Measurements from ENCODE around the gene TSFM. TPM values are rescaled to one million over a fixed set of nuclear protein-coding genes. Genes with fewer than 3 reads are reported as not detected.

The TSFM gene
- total RNA-seq, 2 experiments from 2014 or later: 46.3 to 47.3 TPM

- H3K27ac Mint-ChIP-seq: peak overlapping the region; percentile 69
- H3K4me3 Mint-ChIP-seq: peak overlapping the region; percentile 98
- peaks cover 14% of the 10 kb centered on the region for H3K36me3 Mint-ChIP-seq (ENCODE audit: low read depth)
- no peak for TF ChIP-seq CTCF (IDR thresholded peaks at IDR 0.05)
- no peaks in the 10 kb centered on the region for H3K9me3 Mint-ChIP-seq
- ATAC-seq: no peak
- CTCF ChIA-PET: interaction anchor here (1.0 to 1.3 kb wide), 2 partner anchors 17 to 156 kb away, joined by 3 read pairs; no protein-coding TSS in a partner anchor
- peaks cover 42% of the 10 kb centered on the region for H3K4me1 Mint-ChIP-seq (ENCODE audit: low read depth)
- POLR2A ChIA-PET: interaction anchor here (2.5 kb wide), 1 partner anchor 17 kb away, joined by 9 read pairs; no protein-coding TSS in a partner anchor
- DNase-seq: no peak
- intact Hi-C loops (cut with micrococcal nuclease): no loop called here
- H3K27me3 Mint-ChIP-seq: no peaks in the 10 kb centered on the region
These were observed 43.2 kb upstream of the TSFM start for GRCh38 chr12:57739387-57739786.

- peak overlapping the region; percentile 93 for H3K27ac Mint-ChIP-seq
- H3K9me3 Mint-ChIP-seq: no peaks in the 10 kb centered on the region
- CTCF ChIA-PET: interaction anchor here (1.3 to 2.8 kb wide), 2 partner anchors 17 to 156 kb away, joined by 3 to 29 read pairs; no protein-coding TSS in a partner anchor
- TF ChIP-seq CTCF (IDR thresholded peaks at IDR 0.05): no peak
- POLR2A ChIA-PET: interaction anchor here (0.8 to 2.5 kb wide), 5 partner anchors 11 to 127 kb away, joined by 3 to 9 read pairs (median 4); partner anchors contain the start of gene CYP27B1
- ATAC-seq (no peak), DNase-seq (no peak)
- H3K27me3 Mint-ChIP-seq: no peaks in the 10 kb centered on the region
- H3K36me3 Mint-ChIP-seq (ENCODE audit: low read depth): peaks cover 18% of the 10 kb centered on the region
- H3K4me3 Mint-ChIP-seq: peak overlapping the region; percentile 98
- H3K4me1 Mint-ChIP-seq (ENCODE audit: low read depth): peaks cover 47% of the 10 kb centered on the region
- intact Hi-C loops (cut with micrococcal nuclease): no loop called here
These were observed 42.6 kb upstream of the TSFM start for GRCh38 chr12:57739914-57740538.

GRCh38 chr12:57740656-57741412 is 41.8 kb upstream of the TSFM start:
- peaks cover 55% of the 10 kb centered on the region for H3K4me1 Mint-ChIP-seq (ENCODE audit: low read depth)
- ChIA-PET POLR2A (interaction anchor here (0.8 to 2.5 kb wide), 12 partner anchors 8 to 128 kb away, joined by 3 to 11 read pairs (median 3); partner anchors contain the start of genes CDK4 and CYP27B1), CTCF (interaction anchor here (0.9 to 2.8 kb wide), 18 partner anchors 9 to 163 kb away, joined by 3 to 29 read pairs (median 4); partner anchors contain the start of genes B4GALNT1, CDK4 and OS9)
- intact Hi-C loops (cut with micrococcal nuclease): no loop called here
- H3K27me3 Mint-ChIP-seq: no peaks in the 10 kb centered on the region
- no peaks in the 10 kb centered on the region for H3K9me3 Mint-ChIP-seq
- H3K4me3 Mint-ChIP-seq: peak overlapping the region; percentile 98
- DNase-seq (peak; percentile 91), ATAC-seq (peak; percentile 62)
- H3K27ac Mint-ChIP-seq: peak overlapping the region; percentile 93
- no peak for TF ChIP-seq CTCF (IDR thresholded peaks at IDR 0.05)
- peaks cover 25% of the 10 kb centered on the region for H3K36me3 Mint-ChIP-seq (ENCODE audit: low read depth)

- Mint-ChIP-seq H3K4me3 (peak overlapping the region; percentile 98), H3K4me1 (ENCODE audit: low read depth) (peaks cover 54% of the 10 kb centered on the region), H3K9me3 (no peaks in the 10 kb centered on the region), H3K36me3 (ENCODE audit: low read depth) (peaks cover 25% of the 10 kb centered on the region), H3K27ac (peak overlapping the region; percentile 93), H3K27me3 (no peaks in the 10 kb centered on the region)
- POLR2A ChIA-PET: interaction anchor here (0.8 to 2.5 kb wide), 10 partner anchors 8 to 42 kb away, joined by 3 to 11 read pairs (median 4); partner anchors contain the start of genes CDK4 and CYP27B1
- TF ChIP-seq CTCF (IDR thresholded peaks at IDR 0.05): no peak
- intact Hi-C loops (cut with micrococcal nuclease): no loop called here
- CTCF ChIA-PET: interaction anchor here (0.9 to 2.8 kb wide), 20 partner anchors 9 to 162 kb away, joined by 3 to 29 read pairs (median 4); partner anchors contain the start of genes B4GALNT1, CDK4, OS9 and PIP4K2C
- ATAC-seq (no peak), DNase-seq (no peak)
These were observed 41.2 kb upstream of the TSFM start for GRCh38 chr12:57741413-57741789.
